Measurements from ENCODE around the gene B3GNT3. TPM values are rescaled to one million over a fixed set of nuclear protein-coding genes. Genes with fewer than 3 reads are reported as not detected.
"Not testable (repeated sequence)": the region's sequence is repeated elsewhere in the genome, so short reads cannot be mapped to it uniquely, and the experiment has no call there.

The B3GNT3 gene
- total and polyA plus RNA-seq, 2 donors = 5.7 to 6.5 TPM

GRCh38 chr19:17757125-17757524 is 37.8 kb upstream of the B3GNT3 start:
- H3K4me1 ChIP-seq (ENCODE audit: insufficient read depth) = no peaks in the 10 kb centered on the region
- no peak overlapping the region for H3K4me3 ChIP-seq (ENCODE audit: low read depth, low read length)
- no peak for DNase-seq (ENCODE audit: extremely low spot score)
- 22% methylated on average over 9 of the region's 9 CpGs for WGBS
- H3K36me3 ChIP-seq (ENCODE audit: insufficient read depth) = no peaks in the 10 kb centered on the region
- no peak overlapping the region for H3K27ac ChIP-seq (ENCODE audit: low read depth)

GRCh38 chr19:17758515-17758914 is 36.4 kb upstream of the B3GNT3 start:
- Histone ChIP-seq H3K36me3 (ENCODE audit: insufficient read depth) (no peaks in the 10 kb centered on the region), H3K27ac (ENCODE audit: low read depth) (no peak overlapping the region), H3K4me3 (ENCODE audit: low read depth, low read length) (no peak overlapping the region), H3K4me1 (ENCODE audit: insufficient read depth) (no peaks in the 10 kb centered on the region)
- DNase-seq (ENCODE audit: extremely low spot score) = no peak
- 69% methylated on average over 5 of the region's 5 CpGs for WGBS

DNA sequence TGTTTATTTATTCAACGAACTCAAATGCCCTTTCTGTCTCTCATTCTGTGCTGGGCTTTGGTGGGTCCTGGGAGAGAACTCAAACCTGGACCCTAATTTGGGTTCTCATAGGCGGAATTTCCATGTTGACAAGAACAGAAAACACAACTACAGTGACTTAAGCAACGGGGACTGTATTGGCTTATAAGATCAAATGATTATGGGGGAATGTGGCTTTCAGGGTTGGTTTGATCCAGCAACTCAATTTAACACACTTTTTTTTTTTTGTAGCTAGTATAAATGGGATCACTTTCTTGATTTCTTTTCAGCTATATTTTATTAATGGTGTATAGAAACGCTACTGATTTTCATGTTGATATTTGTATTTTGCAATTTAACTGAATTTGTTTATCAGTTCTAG is 33.8 kb upstream of the B3GNT3 start:
- Histone ChIP-seq H3K27ac (ENCODE audit: low read depth) (no peak overlapping the region), H3K4me3 (ENCODE audit: low read depth, low read length) (no peak overlapping the region), H3K36me3 (ENCODE audit: insufficient read depth) (no peaks in the 10 kb centered on the region), H3K4me1 (ENCODE audit: insufficient read depth) (no peaks in the 10 kb centered on the region)
- 79% methylated on average over 4 of the region's 4 CpGs for WGBS
- DNase-seq (ENCODE audit: extremely low spot score) = no peak

- Histone ChIP-seq H3K36me3 (ENCODE audit: insufficient read depth) (no peaks in the 10 kb centered on the region), H3K4me1 (ENCODE audit: insufficient read depth) (no peaks in the 10 kb centered on the region), H3K27ac (ENCODE audit: low read depth) (no peak overlapping the region), H3K4me3 (ENCODE audit: low read depth, low read length) (no peak overlapping the region)
- 64% methylated on average over 17 of the region's 17 CpGs for WGBS
- no peak for DNase-seq (ENCODE audit: extremely low spot score)
Measured at GRCh38 chr19:17762505-17763229, 32.3 kb upstream of the B3GNT3 start.

DNA sequence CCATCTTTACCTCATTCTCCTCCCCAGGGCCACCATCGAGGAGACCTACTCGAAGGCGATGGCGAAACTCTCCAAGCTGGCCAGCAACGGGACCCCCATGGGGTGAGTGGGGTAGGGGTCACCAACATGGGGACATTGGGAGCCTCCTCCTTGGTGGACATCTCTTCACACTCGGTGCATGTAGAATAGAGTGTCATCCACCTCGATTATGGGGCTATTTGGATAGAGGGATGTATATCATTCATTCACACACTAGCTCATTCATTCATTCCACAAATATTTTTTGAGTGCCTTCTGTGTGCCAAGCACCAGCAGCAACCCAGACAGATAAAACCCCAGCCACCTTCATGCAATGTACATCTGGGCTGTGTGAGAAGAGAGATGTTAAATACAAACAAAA is 30.6 kb upstream of the B3GNT3 start:
- no peaks in the 10 kb centered on the region for H3K36me3 ChIP-seq (ENCODE audit: insufficient read depth)
- no peak overlapping the region for H3K4me3 ChIP-seq (ENCODE audit: low read depth, low read length)
- no peaks in the 10 kb centered on the region for H3K4me1 ChIP-seq (ENCODE audit: insufficient read depth)
- no peak overlapping the region for H3K27ac ChIP-seq (ENCODE audit: low read depth)
- WGBS = 92% methylated on average over 7 of the region's 7 CpGs
- no peak for DNase-seq (ENCODE audit: extremely low spot score)

DNA sequence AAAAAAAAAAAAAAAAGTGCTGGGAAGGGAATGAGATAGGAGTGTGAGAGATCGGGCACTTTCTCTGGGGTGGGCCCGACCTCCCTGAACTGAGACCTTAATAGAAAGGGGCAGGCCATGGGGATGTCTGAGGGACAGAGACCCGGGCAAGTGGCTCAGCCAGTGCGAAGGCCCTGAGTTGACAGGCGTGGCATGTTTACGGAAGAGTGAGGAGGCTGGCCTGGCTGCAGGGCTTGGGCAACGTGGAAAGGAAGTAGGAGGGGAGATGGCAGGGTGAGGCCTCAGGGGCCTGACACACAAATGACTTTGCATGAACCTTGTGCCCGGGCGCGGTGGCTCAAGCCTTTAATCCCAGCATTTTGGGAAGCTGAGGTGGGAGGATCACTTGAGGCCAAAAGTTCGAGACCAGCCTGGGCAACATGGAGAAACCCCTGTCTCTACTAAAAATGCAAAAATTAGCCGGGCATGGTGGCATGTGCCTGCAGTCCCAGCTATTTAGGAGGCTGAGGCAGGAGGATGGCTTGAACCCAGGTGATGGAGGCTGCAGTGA is 29.8 kb upstream of the B3GNT3 start:
- Histone ChIP-seq H3K4me3 (ENCODE audit: low read depth, low read length) (no peak overlapping the region), H3K27ac (ENCODE audit: low read depth) (no peak overlapping the region), H3K36me3 (ENCODE audit: insufficient read depth) (no peaks in the 10 kb centered on the region), H3K4me1 (ENCODE audit: insufficient read depth) (no peaks in the 10 kb centered on the region)
- DNase-seq (ENCODE audit: extremely low spot score) = no peak
- 70% methylated on average over 12 of the region's 12 CpGs for WGBS

GRCh38 chr19:17766543-17767131 is 28.3 kb upstream of the B3GNT3 start:
- no peak overlapping the region for H3K27ac ChIP-seq (ENCODE audit: low read depth)
- 10% methylated on average over 29 of the region's 29 CpGs for WGBS
- no peaks in the 10 kb centered on the region for H3K36me3 ChIP-seq (ENCODE audit: insufficient read depth)
- DNase-seq (ENCODE audit: extremely low spot score) = no peak
- H3K4me1 ChIP-seq (ENCODE audit: insufficient read depth) = no peaks in the 10 kb centered on the region
- no peak overlapping the region for H3K4me3 ChIP-seq (ENCODE audit: low read depth, low read length)

GRCh38 chr19:17767559-17767958 is 27.4 kb upstream of the B3GNT3 start:
- Histone ChIP-seq H3K4me3 (ENCODE audit: low read depth, low read length) (no peak overlapping the region), H3K4me1 (ENCODE audit: insufficient read depth) (no peaks in the 10 kb centered on the region), H3K36me3 (ENCODE audit: insufficient read depth) (no peaks in the 10 kb centered on the region), H3K27ac (ENCODE audit: low read depth) (no peak overlapping the region)
- no peak for DNase-seq (ENCODE audit: extremely low spot score)
- WGBS = 42% methylated on average over 1 of the region's 1 CpG

DNA sequence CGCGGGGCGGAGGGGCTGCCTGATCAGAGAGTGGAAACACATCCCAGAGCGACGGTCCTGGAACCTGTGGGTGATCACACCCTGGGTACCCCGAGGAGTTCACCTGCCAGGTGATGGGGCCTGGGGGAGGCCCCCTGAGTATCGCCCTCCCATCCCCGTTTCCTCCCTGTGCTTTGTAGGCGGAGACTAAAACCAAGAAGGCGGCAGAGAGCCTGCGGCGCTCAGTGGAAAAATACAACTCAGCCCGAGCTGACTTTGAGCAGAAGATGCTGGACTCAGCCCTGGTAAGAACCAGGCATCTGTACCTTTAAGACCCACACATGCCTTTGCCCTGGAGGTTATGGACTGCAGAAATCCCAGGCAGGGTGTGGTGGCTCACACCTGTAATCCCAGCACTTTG is 24.3 kb upstream of the B3GNT3 start:
- no peaks in the 10 kb centered on the region for H3K4me1 ChIP-seq (ENCODE audit: insufficient read depth)
- DNase-seq (ENCODE audit: extremely low spot score) = no peak
- WGBS = 77% methylated on average over 13 of the region's 13 CpGs

DNA sequence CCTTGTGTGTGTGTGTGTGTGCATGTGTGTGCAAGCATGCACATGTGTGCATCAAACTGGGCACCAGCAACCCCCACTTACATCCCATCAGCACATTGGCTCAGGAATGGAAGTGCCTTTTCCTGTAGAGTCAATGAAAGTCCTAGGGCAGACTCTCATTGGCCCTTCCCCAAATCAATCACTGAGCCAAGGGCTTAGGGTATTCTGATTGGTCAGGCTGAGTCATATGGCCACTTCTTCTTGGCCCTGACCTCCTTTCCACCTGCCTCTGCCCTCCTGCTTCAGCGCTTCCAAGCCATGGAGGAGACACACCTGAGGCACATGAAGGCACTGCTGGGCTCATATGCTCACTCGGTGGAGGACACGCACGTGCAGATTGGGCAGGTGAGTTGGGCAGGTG is 22.8 kb upstream of the B3GNT3 start:
- H3K27ac ChIP-seq (ENCODE audit: low read depth) = no peak overlapping the region
- H3K4me3 ChIP-seq (ENCODE audit: low read depth, low read length) = no peak overlapping the region
- no peaks in the 10 kb centered on the region for H3K36me3 ChIP-seq (ENCODE audit: insufficient read depth)
- DNase-seq (ENCODE audit: extremely low spot score) = no peak
- WGBS = 97% methylated on average over 4 of the region's 4 CpGs
- H3K4me1 ChIP-seq (ENCODE audit: insufficient read depth) = no peaks in the 10 kb centered on the region

More for the DNA sequence above, 24.3 kb upstream of the B3GNT3 start:
- Histone ChIP-seq H3K36me3 (ENCODE audit: insufficient read depth) (no peaks in the 10 kb centered on the region), H3K27ac (ENCODE audit: low read depth) (no peak overlapping the region), H3K4me3 (ENCODE audit: low read depth, low read length) (no peak overlapping the region)

- Histone ChIP-seq H3K36me3 (ENCODE audit: insufficient read depth) (no peaks in the 10 kb centered on the region), H3K4me1 (ENCODE audit: insufficient read depth) (no peaks in the 10 kb centered on the region), H3K4me3 (ENCODE audit: low read depth, low read length) (no peak overlapping the region), H3K27ac (ENCODE audit: low read depth) (no peak overlapping the region)
- DNase-seq (ENCODE audit: extremely low spot score) = no peak
- 64% methylated on average over 16 of the region's 16 CpGs for WGBS
Measured at GRCh38 chr19:17775245-17775927, 19.6 kb upstream of the B3GNT3 start.

DNA sequence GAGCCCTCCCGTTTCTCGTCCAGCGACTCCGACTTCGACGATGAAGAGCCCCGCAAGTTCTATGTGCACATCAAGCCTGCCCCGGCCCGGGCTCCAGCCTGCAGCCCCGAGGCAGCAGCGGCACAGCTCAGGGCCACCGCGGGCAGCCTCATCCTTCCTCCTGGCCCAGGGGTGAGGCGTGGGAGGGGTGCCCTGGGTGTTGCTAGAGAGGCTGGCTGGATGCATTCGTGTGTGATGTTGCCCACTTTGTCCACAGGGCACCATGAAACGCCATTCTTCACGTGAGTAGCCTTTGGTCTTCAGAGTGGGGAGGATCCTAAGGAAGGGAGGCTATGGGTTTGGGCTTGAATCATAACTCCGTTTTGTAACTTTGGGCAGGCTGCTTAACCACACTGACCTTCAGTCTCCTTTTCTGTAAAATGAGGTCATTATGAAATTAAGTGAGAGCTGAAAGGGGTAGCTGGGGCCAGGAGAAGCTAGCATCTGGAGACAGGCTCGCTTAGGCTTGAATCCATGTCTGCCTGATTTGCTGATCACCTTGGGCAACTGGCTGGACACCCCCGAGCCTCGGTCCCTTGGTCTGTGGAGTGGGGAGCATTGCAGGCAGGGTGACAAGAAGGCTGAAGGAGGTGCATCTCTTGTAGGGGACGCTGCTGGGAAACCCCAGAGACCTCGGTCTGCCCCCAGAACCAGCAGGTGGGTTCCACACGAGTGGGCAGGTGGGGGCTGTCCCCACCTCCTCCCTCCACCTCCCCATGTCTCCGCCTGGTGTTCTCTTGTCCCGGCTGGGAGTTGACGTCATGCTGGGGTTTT is 18.7 kb upstream of the B3GNT3 start:
- H3K4me1 ChIP-seq (ENCODE audit: insufficient read depth) = no peaks in the 10 kb centered on the region
- H3K4me3 ChIP-seq (ENCODE audit: low read depth, low read length) = no peak overlapping the region
- no peaks in the 10 kb centered on the region for H3K36me3 ChIP-seq (ENCODE audit: insufficient read depth)
- no peak overlapping the region for H3K27ac ChIP-seq (ENCODE audit: low read depth)
- no peak for DNase-seq (ENCODE audit: extremely low spot score)
- 73% methylated on average over 27 of the region's 27 CpGs for WGBS

GRCh38 chr19:17777840-17778239 is 17.1 kb upstream of the B3GNT3 start:
- H3K36me3 ChIP-seq (ENCODE audit: insufficient read depth); H3K4me1 ChIP-seq (ENCODE audit: insufficient read depth); DNase-seq (ENCODE audit: extremely low spot score); H3K4me3 ChIP-seq (ENCODE audit: low read depth, low read length); H3K27ac ChIP-seq (ENCODE audit: low read depth): not testable (repeated sequence)
- WGBS = 78% methylated on average over 10 of the region's 10 CpGs

Measured in urinary bladder (tissue), 4 donors.